Thymus (tissue), 11 donors: ENCODE measurements around the gene PPP1R1C. TPM values are rescaled to one million over a fixed set of nuclear protein-coding genes. Genes with fewer than 3 reads are reported as not detected.

ENCODE experiments used
- DNase-seq, 9 donors: peaks; one replicate each; pipeline ENCODE4 v3.0.0-alpha.2; 2013; ENCODE audit warnings: low spot score in 9 of 9, low read depth in 6 of 9, missing footprints in 1 of 9
- H3K27ac ChIP-seq, 2 donors: one replicate each; pipeline ENCODE4 v1.5.1; 2013; ENCODE audit warnings: control low read depth in 1 of 2, low read depth in 1 of 2, low read length in 1 of 2, mild to moderate bottlenecking in 1 of 2, moderate library complexity in 1 of 2
- H3K27me3 ChIP-seq, 2 donors: one replicate each; pipeline ENCODE4 v1.5.1; 2013; ENCODE audit warnings: low read length in 1 of 2; ENCODE audit not compliant: control insufficient read depth in 2 of 2, insufficient read depth in 1 of 2
- H3K36me3 ChIP-seq, 2 donors: one replicate each; pipeline ENCODE4 v1.5.1; 2013; ENCODE audit warnings: low read length in 1 of 2, mild to moderate bottlenecking in 1 of 2, moderate library complexity in 1 of 2; ENCODE audit not compliant: control insufficient read depth in 2 of 2, insufficient read depth in 2 of 2
- H3K4me1 ChIP-seq, 2 donors: one replicate each; pipeline ENCODE4 v1.5.1; 2013; ENCODE audit warnings: low read length in 2 of 2; ENCODE audit not compliant: control insufficient read depth in 2 of 2, insufficient read depth in 2 of 2
- H3K4me3 ChIP-seq, 2 donors: one replicate each; pipeline ENCODE4 v1.5.1; 2013; ENCODE audit warnings: low read length in 2 of 2, control low read depth in 1 of 2, mild to moderate bottlenecking in 1 of 2
- H3K9me3 ChIP-seq, 2 donors: one replicate each; pipeline ENCODE4 v1.5.1; 2013; ENCODE audit warnings: low read length in 1 of 2, mild to moderate bottlenecking in 1 of 2; ENCODE audit not compliant: control insufficient read depth in 2 of 2, insufficient read depth in 1 of 2
- WGBS: extraction: QIAGEN DNeasy Blood & Tissue Kit; methylation state at CpG from one replicate; pipeline ENCODE4 v1.1.7; 2013; 5-methylcytosine and 5-hydroxymethylcytosine counted together
- polyA plus RNA-seq: library from polyadenylated mRNA; stranded (reverse); fragments of 200-250 nt; gene quantifications from one replicate; pipeline ENCODE4 v1.2.3, GENCODE V29; 2013
- total RNA-seq: library from RNA; stranded (reverse); fragments of 120-200 nt; gene quantifications from one replicate; pipeline ENCODE4 v1.2.4, GENCODE V29; 2013
- donor health status: healthy.

Gene PPP1R1C
- total and polyA plus RNA-seq, 2 donors: 9.0 to 35.9 TPM

DNA sequence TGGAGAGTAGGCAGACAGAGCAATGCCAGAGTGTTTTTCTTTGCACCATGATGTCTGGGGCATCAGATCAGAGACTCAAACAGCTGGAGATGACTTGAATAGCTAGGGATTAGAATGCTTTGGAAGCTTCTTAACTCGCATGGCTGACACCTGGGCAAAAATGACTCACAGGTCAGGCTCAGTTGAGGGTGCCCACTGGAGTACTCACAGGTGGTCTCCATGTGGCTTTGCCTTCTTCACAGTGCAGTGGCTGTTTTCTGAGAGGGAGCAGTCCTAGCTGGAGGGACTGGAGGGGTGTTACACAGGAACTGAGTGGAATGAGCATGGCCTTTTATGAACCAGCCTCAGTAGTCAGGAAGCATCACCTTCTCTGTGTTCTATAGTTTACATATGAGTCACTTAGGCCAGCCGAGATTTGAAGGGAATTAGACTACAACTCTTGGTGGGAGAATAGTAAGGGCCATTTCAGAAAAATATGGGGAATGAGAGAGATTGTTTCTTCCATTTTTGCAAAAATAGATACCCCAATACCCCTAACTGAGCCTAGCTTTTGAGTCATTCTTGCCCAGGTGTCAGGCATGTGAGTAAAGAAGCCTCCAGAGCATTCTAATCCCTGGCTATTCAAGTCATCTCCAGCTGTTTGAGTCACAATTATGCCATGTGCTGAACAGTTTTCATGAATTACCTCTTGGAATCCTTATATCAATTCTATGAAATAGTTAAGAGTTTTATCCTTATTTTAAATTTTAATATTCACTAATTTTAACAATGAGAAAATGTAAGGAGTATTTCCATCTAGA lies 7.1 kb upstream of the PPP1R1C start:
- WGBS: 96% methylated on average over 2 of the region's 2 CpGs
- Histone ChIP-seq H3K9me3 (no peaks in the 10 kb centered on the region), H3K36me3 (peaks cover 0 to 12% of the 10 kb centered on the region in 2 donors), H3K4me1 (no peaks in the 10 kb centered on the region), H3K27me3 (no peaks in the 10 kb centered on the region), H3K4me3 (no peak overlapping the region), H3K27ac (no peak overlapping the region)
- no peak for DNase-seq

DNA sequence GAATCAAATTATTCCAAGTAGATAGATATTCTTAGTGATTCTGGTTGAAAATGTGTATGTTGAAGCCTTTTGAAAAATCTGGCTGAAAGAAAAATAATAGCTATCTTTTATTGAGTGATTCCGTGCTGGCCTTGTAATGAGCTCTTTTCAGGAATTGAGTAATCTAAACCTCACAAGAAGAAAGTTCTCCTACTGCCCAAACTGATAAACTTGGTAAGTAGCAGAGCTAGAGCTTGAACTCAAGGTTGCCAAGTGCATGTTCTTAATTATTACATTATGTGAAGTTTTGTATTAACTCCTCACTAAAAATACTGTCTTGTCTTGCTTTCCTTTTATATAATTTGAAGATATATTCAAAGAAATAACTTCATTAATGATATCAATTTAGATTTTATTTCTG lies 1.6 kb upstream of the PPP1R1C start:
- Histone ChIP-seq H3K27me3 (no peaks in the 10 kb centered on the region), H3K4me1 (no peaks in the 10 kb centered on the region), H3K9me3 (no peaks in the 10 kb centered on the region), H3K4me3 (no peak overlapping the region), H3K27ac (no peak overlapping the region), H3K36me3 (peaks cover 0 to 3% of the 10 kb centered on the region in 2 donors)
- no peak for DNase-seq
- 99% methylated on average over 1 of the region's 1 CpG for WGBS

DNA sequence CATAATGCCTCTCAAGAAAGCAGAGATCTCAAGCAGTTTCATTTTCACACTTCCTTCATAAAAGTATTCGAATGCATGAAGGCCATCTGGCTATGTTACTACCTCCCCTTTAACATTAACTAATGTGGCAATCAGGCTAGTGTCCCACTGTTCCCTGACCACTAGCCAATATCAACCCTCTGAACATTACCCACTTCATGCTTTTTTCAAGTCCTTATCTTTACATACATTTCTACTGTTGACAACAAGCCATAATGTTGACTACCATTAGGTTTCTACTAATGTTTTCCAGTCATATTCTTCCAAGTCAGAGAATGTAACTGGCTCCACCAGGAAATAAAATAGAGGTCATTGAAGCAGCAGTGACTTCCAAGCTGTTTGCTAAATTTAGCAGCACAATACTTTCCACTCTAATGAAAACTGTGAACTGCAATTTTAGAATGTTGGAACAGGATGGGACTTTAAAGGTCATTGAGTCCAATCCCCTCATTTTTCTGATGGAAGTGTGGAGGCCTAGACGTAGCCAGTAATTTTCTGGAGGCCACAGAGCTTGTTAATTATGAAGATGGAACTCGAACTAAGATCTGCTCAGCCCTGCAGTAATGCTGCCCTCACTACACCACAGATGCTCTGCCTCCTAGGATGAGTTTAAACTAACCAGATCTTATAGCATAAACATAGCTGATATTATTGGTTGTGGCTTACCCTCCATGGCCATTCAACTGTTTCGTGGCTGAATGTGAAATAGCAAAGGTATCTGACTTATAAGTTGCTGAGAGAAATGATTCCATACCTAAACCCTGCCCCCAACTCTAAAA lies 630 bp upstream of the PPP1R1C start:
- no peaks in the 10 kb centered on the region for H3K4me1 ChIP-seq
- WGBS: 90% methylated on average over 4 of the region's 4 CpGs
- H3K27me3 ChIP-seq: no peaks in the 10 kb centered on the region
- H3K36me3 ChIP-seq: peaks cover 0 to 3% of the 10 kb centered on the region in 2 donors
- no peaks in the 10 kb centered on the region for H3K9me3 ChIP-seq
- DNase-seq: no peak
- no peak overlapping the region for H3K27ac ChIP-seq
- H3K4me3 ChIP-seq: no peak overlapping the region

DNA sequence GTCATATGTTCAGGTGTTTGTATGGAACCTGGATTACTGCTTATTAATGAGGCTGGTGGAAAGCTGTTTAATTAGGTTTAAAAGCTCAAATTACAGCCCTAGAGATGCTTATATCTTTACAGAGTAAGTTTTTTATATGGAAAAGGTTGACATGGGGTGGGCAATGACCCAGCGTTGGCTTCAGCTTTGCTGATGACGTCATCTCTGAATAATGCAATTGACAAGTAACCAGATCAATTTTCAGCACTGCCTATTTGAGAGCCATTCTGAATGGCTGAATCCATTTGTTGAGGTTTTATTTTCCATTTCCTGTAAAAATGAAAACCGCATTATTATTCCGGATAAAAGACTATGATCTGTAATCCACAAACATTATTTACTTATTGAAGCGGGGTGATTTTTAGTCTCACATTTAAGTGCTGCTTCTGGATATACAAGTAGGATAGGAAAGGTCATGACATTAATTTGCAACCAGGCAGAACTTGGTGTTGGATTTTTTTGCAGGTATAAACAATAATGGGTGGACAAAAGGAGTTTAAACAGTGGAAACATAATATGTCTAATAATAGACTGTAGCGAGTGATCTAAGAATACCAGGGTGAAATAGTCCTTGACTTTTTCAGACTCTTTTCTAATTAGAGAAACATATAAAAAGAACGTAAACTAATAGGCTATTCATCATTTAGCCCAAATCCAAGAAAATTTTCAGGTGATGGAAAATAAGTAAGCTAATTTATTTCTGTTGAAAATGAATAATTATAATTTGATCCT lies 2.7 kb downstream of the PPP1R1C start:
- H3K27ac ChIP-seq: no peak overlapping the region
- 95% methylated on average over 7 of the region's 7 CpGs for WGBS
- no peak for DNase-seq
- peaks cover 0 to 5% of the 10 kb centered on the region in 2 donors for H3K36me3 ChIP-seq
- H3K9me3 ChIP-seq: no peaks in the 10 kb centered on the region
- H3K27me3 ChIP-seq: no peaks in the 10 kb centered on the region
- H3K4me3 ChIP-seq: no peak overlapping the region
- H3K4me1 ChIP-seq: no peaks in the 10 kb centered on the region

DNA sequence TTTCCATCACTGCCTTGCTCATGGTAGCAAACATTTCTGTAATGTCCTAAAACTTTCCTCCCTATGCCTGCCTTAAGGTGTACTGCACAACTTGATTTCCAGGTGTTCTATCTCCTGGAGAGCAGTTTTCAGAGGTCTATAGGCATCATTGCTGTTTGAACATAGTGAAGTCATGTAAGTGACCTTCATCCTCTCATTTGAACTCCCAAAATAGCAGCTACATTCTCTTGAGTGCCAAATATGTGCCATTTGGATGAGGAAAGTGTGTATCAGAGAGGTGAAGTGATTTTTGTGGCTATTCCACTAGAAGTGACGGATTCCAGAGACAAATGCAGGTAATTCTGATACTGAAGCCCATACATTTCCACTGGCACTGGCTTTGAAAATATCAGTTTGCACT lies 3.4 kb downstream of the PPP1R1C start:
- no peak overlapping the region for H3K4me3 ChIP-seq
- H3K9me3 ChIP-seq: no peaks in the 10 kb centered on the region
- DNase-seq: no peak
- 98% methylated on average over 1 of the region's 1 CpG for WGBS
- H3K36me3 ChIP-seq: peaks cover 0 to 5% of the 10 kb centered on the region in 2 donors
- no peak overlapping the region for H3K27ac ChIP-seq
- H3K4me1 ChIP-seq: no peaks in the 10 kb centered on the region
- H3K27me3 ChIP-seq: no peaks in the 10 kb centered on the region

DNA sequence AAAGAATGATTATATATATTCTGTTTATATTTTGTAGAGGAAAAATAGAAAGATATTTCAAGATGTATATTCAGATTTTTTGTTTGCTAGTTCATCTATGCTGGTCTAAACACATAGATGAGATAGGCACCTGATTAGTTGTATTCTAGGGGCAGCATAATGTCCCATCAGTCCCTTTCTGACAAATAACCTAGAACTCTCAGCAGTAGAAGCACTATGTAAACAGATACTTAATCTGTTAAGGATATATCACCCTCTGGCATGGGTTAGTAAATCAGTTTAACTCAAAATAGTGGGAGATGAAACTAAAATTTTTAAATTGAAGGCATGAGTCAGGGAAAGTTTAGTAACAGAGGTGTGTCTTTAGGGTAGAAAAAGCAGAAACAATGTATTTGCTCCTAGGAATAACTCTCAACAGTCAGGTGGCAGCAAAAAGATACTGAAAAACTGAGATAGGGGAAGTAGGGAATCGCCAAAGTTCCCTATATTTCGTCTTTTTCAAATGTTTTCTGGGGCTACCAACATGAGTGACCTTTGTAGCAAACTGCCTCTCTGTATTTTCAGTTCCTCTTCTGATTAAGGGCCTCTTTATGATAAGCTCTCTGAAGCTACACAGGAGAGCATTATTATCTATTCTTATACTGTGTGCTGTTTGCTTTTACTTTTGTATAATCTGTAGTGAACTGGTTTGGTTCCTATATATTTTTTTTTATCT lies 5.7 kb downstream of the PPP1R1C start:
- WGBS: 55% methylated on average over 2 of the region's 2 CpGs
- no peaks in the 10 kb centered on the region for H3K27me3 ChIP-seq
- no peak overlapping the region for H3K27ac ChIP-seq
- peaks cover 0 to 4% of the 10 kb centered on the region in 2 donors for H3K36me3 ChIP-seq
- no peak overlapping the region for H3K4me3 ChIP-seq
- no peak for DNase-seq
- no peaks in the 10 kb centered on the region for H3K4me1 ChIP-seq
- no peaks in the 10 kb centered on the region for H3K9me3 ChIP-seq

DNA sequence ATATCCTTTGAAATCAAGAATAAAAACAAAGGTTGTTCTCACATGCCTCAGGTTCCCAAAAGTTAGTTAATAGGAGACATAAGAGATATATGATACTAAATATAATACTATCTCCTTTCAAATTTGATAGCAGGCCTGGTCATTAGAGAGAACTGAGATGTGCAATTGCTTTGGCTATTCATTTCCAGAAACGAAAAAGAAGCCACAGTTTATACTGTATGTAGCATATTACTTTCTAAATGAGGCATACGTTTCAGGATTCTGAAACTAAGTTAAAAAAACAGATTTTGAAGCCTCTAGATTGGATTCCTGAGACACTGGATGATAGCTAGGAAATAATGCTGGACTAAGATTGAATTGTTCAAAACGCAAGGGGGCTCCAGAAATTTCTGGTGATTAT lies 7.1 kb downstream of the PPP1R1C start:
- H3K36me3 ChIP-seq: peaks cover 0 to 4% of the 10 kb centered on the region in 2 donors
- H3K4me3 ChIP-seq: no peak overlapping the region
- H3K4me1 ChIP-seq: no peaks in the 10 kb centered on the region
- no peaks in the 10 kb centered on the region for H3K9me3 ChIP-seq
- DNase-seq: no peak
- 91% methylated on average over 3 of the region's 3 CpGs for WGBS
- no peak overlapping the region for H3K27ac ChIP-seq
- H3K27me3 ChIP-seq: no peaks in the 10 kb centered on the region

DNA sequence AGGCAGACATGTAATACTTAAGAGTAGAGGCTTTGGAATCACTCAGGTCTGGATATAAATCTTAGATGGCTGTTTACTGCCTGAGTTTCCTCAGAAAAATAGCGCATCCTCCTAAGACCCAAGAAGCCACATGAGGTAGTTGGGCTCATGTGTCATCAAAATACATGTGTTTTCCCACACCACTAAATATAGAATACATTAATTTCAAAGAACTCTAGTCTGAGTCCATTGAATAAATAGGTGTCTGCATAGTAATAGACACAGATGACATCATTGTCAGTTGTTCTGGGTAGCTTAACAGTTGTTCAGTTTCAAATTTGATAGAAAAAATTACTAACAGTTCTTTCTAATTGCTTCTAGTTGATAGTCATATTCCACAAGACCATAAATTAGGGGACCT lies 9.6 kb downstream of the PPP1R1C start:
- WGBS: 98% methylated on average over 1 of the region's 1 CpG
- Histone ChIP-seq H3K36me3 (peaks cover 0 to 4% of the 10 kb centered on the region in 2 donors), H3K4me3 (no peak overlapping the region), H3K9me3 (no peaks in the 10 kb centered on the region), H3K4me1 (peaks cover 0 to 3% of the 10 kb centered on the region in 2 donors), H3K27me3 (no peaks in the 10 kb centered on the region), H3K27ac (no peak overlapping the region)
- no peak for DNase-seq
